ENCODE results near the gene HOXB8.

GRCh38 chr17:48649741-48650140 is 34.6 kb upstream of the HOXB8 start:
- TF ChIP-seq CTCF (IDR thresholded peaks at IDR 0.05) (no peak), POLR2AphosphoS5 (IDR thresholded peaks at IDR 0.05) (no peak)

All from prostate gland (tissue), 2 donors.